Bronchial epithelial cell (primary cell): ENCODE measurements around the gene NRM. TPM values are rescaled to one million over a fixed set of nuclear protein-coding genes. Genes with fewer than 3 reads are reported as not detected.

Source experiments
- DNase-seq: peaks from one replicate; pipeline ENCODE4 v3.0.0-alpha.2; 2010; ENCODE audit warnings: low read depth
- FAIRE-seq: peaks from 2 replicates; lab custom pipeline; 2011; peaks lifted over from hg19 to GRCh38; lab: Jason Lieb, UNC
- H3K27me3 ChIP-seq: 2 replicates; pipeline ENCODE4 v1.5.1; 2011; ENCODE audit warnings: low read length; ENCODE audit not compliant: control insufficient read depth, insufficient read depth
- H3K36me3 ChIP-seq: 2 replicates; pipeline ENCODE4 v1.5.1; 2011; ENCODE audit warnings: low read length; ENCODE audit not compliant: control insufficient read depth, insufficient read depth
- H3K4me3 ChIP-seq: 2 replicates; pipeline ENCODE4 v1.5.1; 2011; ENCODE audit warnings: mild to moderate bottlenecking, low read depth, low read length, control low read depth
- total RNA-seq: library from RNA; depleted of rRNA; stranded (reverse); fragments of >200 nt; gene quantifications from 2 replicates; pipeline ENCODE4 v1.2.1, GENCODE V29; 2014
- TF ChIP-seq, protein P1 (sequence below): IDR thresholded peaks from 2 replicates; pipeline ENCODE4 v1.5.1; 2011; ENCODE audit warnings: mild to moderate bottlenecking, moderate library complexity, low read length, control low read depth, inconsistent platforms; ENCODE audit not compliant: insufficient read depth, severe bottlenecking

NRM gene
- total RNA-seq, 1 donor from 2014 or later = 0.26 TPM

- FAIRE-seq = no peak
- peak; percentile 86 for DNase-seq
These were observed 40.0 kb upstream of the NRM start for GRCh38 chr6:30730601-30731435.

DNA sequence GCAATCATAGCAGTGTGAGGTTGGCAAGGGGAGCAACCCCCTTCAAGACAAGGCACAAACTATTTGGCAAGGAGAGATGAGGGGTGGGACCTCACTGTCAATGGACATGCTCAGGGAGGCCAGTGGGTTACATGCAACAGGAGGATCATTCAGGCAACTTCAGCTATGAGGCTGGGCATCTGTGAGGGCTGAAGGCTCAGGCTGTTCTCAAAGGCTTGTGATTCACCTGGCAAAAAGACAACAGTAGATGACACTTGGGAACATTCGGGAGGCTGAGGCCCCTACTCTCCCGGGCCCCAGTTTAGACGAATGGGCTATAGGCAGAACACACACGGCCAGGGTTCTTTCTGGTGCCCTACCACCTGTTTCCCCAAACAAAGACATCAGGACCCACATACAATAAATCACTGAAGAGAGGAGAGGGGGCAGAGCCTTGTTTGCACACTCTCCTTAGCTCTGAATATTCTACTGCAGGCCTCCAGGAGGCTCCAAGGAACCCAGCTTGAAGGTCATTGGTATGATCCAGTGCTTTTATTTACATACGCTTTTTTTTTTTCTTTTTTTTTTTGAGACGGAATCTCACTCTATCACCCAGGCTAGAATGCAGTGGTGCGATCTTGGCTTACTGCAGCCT is 37.3 kb upstream of the NRM start:
- no peak overlapping the region for H3K4me3 ChIP-seq
- FAIRE-seq (no peak), DNase-seq (no peak)
- H3K36me3 ChIP-seq = peaks cover 11% of the 10 kb centered on the region
- H3K27me3 ChIP-seq = no peaks in the 10 kb centered on the region
- TF ChIP-seq, protein P1, sequence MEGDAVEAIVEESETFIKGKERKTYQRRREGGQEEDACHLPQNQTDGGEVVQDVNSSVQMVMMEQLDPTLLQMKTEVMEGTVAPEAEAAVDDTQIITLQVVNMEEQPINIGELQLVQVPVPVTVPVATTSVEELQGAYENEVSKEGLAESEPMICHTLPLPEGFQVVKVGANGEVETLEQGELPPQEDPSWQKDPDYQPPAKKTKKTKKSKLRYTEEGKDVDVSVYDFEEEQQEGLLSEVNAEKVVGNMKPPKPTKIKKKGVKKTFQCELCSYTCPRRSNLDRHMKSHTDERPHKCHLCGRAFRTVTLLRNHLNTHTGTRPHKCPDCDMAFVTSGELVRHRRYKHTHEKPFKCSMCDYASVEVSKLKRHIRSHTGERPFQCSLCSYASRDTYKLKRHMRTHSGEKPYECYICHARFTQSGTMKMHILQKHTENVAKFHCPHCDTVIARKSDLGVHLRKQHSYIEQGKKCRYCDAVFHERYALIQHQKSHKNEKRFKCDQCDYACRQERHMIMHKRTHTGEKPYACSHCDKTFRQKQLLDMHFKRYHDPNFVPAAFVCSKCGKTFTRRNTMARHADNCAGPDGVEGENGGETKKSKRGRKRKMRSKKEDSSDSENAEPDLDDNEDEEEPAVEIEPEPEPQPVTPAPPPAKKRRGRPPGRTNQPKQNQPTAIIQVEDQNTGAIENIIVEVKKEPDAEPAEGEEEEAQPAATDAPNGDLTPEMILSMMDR = no peak

More at GRCh38 chr6:30730601-30731435, 40.0 kb upstream of the NRM start:
- H3K27me3 ChIP-seq = no peaks in the 10 kb centered on the region
- H3K4me3 ChIP-seq = peak overlapping the region; percentile 28
- TF ChIP-seq, protein P1 = peak; percentile 94
- peaks cover 1% of the 10 kb centered on the region for H3K36me3 ChIP-seq

GRCh38 chr6:30726506-30727413 is 36.0 kb upstream of the NRM start:
- DNase-seq (no peak), FAIRE-seq (no peak)
- no peak overlapping the region for H3K4me3 ChIP-seq
- TF ChIP-seq, protein P1 = no peak
- no peaks in the 10 kb centered on the region for H3K27me3 ChIP-seq
- peaks cover 16% of the 10 kb centered on the region for H3K36me3 ChIP-seq

DNA sequence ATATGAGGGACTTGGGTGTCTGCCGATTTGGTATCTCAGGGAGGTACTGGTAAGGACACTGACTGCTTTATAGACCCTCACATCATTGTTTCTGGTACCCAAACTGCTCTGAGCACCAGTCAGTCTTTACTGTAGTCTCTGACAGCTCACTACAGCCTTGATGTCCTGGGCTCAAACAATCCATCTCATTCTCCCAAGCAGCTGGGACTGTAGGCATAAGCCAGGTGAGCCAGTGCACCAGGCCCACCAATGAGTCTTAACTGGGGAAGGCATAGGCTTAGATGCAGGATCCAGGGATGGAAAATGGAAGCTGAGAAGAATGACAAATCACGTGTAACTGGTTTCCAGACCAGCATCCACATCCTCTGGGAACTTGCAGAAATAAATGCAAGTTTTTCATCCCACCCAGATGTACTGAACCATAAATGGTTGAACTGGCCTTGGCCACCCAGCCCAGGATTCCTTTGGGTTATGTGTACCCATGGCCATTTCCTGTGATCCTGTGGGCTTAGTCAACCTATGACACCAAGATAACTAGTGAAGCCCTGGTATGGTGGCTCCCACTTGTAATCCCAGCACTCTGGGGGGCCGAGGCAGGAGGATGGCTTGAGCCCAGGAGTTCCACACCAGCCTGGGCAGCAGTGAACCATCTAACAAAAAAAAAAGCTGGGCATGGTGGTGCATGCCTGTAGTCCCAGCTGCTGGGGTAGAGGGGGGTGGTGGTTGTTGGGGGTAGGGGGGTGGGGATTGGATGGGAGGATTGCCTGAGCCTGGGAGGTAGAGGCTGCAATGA is 35.1 kb upstream of the NRM start:
- H3K4me3 ChIP-seq = no peak overlapping the region
- FAIRE-seq (no peak), DNase-seq (peak; percentile 28)
- TF ChIP-seq, protein P1 = no peak
- H3K27me3 ChIP-seq = no peaks in the 10 kb centered on the region
- H3K36me3 ChIP-seq = peaks cover 18% of the 10 kb centered on the region
